ENCODE data around the gene ZBTB40. TPM values are rescaled to one million over a fixed set of nuclear protein-coding genes. Genes with fewer than 3 reads are reported as not detected.

Gene ZBTB40
- total and polyA plus RNA-seq, 2 of the 13 experiments (the other 11 are each of a cell fraction or from before 2014, with no cell fraction given): 8.8 to 16.5 TPM

DNA sequence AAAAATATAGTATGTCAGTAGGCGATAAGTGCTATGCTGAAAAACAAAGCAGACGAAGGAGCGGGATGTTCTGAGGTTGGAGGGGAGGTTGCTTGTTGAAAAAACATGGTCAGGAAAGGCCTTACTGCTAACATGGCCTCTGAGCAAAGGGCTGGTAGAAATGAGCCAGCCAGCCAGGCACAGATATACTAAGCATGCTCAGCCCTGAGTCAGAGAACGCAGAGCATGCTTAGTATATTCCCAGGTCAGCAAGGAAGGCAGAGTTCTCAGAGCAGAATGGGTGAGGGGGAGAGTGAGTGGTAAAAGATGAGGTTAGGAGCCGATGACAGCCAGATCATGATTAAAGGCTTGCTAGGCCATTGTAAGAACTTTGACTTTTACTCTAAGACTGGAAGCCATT, 36.7 kb downstream of the ZBTB40 start:
- Histone ChIP-seq H3K27me3 (ENCODE audit: control insufficient read depth in 1 of 2, insufficient read depth in 2 of 2, low read length in 2 of 2) (no peaks in the 10 kb centered on the region), H3K4me1 (ENCODE audit: insufficient read depth, low read length) (peaks cover 12% of the 10 kb centered on the region; the same call in 1 of the 2 replicates), H3K79me2 (ENCODE audit: insufficient read depth, low read length) (peaks cover 43% of the 10 kb centered on the region), H3K9ac (ENCODE audit: insufficient read depth, low read depth, low read length) (no peak overlapping the region), H3K4me3 (replicated peaks in 1 of 3; ENCODE audit: insufficient read depth in 1 of 3, low read depth in 2 of 3, low read length in 3 of 3) (no peak overlapping the region), H3K36me3 (replicated peaks in 1 of 2; ENCODE audit: control insufficient read depth in 1 of 2, insufficient read depth in 2 of 2, low read length in 2 of 2) (peaks cover 3 to 33% of the 10 kb centered on the region in 2 experiments), H3K9me3 (ENCODE audit: low read length) (no peaks in the 10 kb centered on the region; the same call in 1 of the 2 replicates), H2AFZ (ENCODE audit: low read length) (no peak overlapping the region), H4K20me1 (ENCODE audit: insufficient read depth, low read length) (no peaks in the 10 kb centered on the region), H3K4me2 (ENCODE audit: low read depth, low read length) (no peak overlapping the region), H3K27ac (ENCODE audit: extremely low read length, insufficient read depth, low read length) (no peak overlapping the region)
- WGBS (ENCODE audit: low lambda C conversion rate): 94% methylated on average over 5 of the region's 5 CpGs
- in situ Hi-C loops (cut with HindIII; ENCODE audit: extremely low pct_ligation_motif_present, low pct_unique_long_range_greater_than_20kb): no loop called here
- FAIRE-seq (no peak), ATAC-seq (no peak), DNase-seq (ENCODE audit: low spot score) (no peak)
- TF ChIP-seq ZNF230 (CRISPR knock-in tag; IDR thresholded peaks at IDR 0.05) (no peak), PRDM15 (CRISPR knock-in tag; IDR thresholded peaks at IDR 0.05) (no peak), MED8 (CRISPR knock-in tag; IDR thresholded peaks at IDR 0.05; ENCODE audit: insufficient replicate concordance) (no peak), ZNF879 (CRISPR knock-in tag; IDR thresholded peaks at IDR 0.05) (no peak), ZFP82 (CRISPR knock-in tag; IDR thresholded peaks at IDR 0.05; ENCODE audit: borderline replicate concordance) (no peak), MEIS1 (CRISPR knock-in tag; IDR thresholded peaks at IDR 0.05; ENCODE audit: borderline replicate concordance) (no peak), FOXO1 (CRISPR knock-in tag; IDR thresholded peaks at IDR 0.05) (no peak), ZNF143 (CRISPR knock-in tag; IDR thresholded peaks at IDR 0.05) (no peak), TBP (CRISPR knock-in tag; IDR thresholded peaks at IDR 0.05) (no peak), ZNF678 (CRISPR knock-in tag; IDR thresholded peaks at IDR 0.05) (no peak), HDAC2 (CRISPR knock-in tag; IDR thresholded peaks at IDR 0.05) (no peak), ZFY (CRISPR knock-in tag; IDR thresholded peaks at IDR 0.05) (no peak), KDM1A (CRISPR knock-in tag; IDR thresholded peaks at IDR 0.05) (no peak), TMF1 (CRISPR knock-in tag; IDR thresholded peaks at IDR 0.05; ENCODE audit: low read depth) (no peak)
- TF ChIP-seq, protein P1, sequence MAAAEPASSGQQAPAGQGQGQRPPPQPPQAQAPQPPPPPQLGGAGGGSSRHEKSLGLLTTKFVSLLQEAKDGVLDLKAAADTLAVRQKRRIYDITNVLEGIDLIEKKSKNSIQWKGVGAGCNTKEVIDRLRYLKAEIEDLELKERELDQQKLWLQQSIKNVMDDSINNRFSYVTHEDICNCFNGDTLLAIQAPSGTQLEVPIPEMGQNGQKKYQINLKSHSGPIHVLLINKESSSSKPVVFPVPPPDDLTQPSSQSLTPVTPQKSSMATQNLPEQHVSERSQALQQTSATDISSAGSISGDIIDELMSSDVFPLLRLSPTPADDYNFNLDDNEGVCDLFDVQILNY (CRISPR knock-in tag; conservative IDR thresholded peaks at IDR 0.05): no peak
- ChIA-PET POLR2A (no interaction called here), CTCF (ENCODE audit: low intra/inter-chr PET ratio, low total read pairs) (no interaction called here)
- BruUV-seq (replicated peaks): no TSS peak
- intact Hi-C loops (cut with micrococcal nuclease; ENCODE audit: unreplicated experiment): no loop called here

Data from HepG2 (cell line).